Activated CD4-positive, alpha-beta T cell treated with anti-CD3 and anti-CD28 coated beads, Interleukin-2, amount 50 U/mL, for 48 hours (primary cell): Measurements from ENCODE around the gene TTLL5.
"Not testable (repeated sequence)": the region's sequence is repeated elsewhere in the genome, so short reads cannot be mapped to it uniquely, and the experiment has no call there.

Source experiments
- DNase-seq, 2 experiments: peaks; one replicate each; pipeline ENCODE4 v3.0.0-alpha.2; 2020

TTLL5 gene

DNA sequence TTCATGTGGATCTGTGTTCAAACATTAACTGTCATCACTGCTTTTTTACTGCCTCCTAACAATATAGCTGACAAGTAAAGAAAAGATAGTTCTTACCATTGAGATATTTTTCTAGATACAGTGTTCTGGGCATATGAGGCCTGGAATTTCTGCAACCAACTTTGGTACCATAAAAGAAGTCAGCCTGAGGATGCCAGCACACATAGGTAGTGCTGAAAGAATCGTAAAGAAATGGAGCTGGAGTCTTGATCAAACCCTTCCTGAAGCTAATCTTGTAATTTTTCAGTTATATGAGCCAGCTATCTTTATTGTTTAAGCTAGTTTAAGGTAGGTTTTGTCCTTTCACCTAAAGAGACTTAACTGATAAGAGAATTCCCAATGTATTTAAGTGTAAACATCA is 11.7 kb upstream of the TTLL5 start:
- no peak for DNase-seq

DNA sequence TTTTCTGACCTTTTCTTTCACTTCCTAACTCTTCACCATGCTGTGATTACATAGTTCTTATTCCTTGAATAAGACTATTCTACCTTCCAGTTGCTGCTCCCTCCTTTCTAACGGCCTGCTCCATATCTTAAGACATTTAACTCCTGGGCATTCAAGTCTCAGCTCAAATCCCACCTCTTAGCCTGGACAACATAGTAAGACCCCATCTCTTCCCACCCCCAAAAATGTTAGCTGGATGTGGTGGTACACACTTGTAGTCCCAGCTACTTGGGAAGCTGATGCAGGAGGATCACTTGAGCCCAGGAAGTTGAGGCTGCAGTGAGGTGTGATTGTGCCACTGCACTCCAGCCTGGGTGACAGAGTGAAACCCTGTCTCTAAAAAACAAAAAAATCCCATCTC is 11.3 kb upstream of the TTLL5 start:
- no peak for DNase-seq

DNA sequence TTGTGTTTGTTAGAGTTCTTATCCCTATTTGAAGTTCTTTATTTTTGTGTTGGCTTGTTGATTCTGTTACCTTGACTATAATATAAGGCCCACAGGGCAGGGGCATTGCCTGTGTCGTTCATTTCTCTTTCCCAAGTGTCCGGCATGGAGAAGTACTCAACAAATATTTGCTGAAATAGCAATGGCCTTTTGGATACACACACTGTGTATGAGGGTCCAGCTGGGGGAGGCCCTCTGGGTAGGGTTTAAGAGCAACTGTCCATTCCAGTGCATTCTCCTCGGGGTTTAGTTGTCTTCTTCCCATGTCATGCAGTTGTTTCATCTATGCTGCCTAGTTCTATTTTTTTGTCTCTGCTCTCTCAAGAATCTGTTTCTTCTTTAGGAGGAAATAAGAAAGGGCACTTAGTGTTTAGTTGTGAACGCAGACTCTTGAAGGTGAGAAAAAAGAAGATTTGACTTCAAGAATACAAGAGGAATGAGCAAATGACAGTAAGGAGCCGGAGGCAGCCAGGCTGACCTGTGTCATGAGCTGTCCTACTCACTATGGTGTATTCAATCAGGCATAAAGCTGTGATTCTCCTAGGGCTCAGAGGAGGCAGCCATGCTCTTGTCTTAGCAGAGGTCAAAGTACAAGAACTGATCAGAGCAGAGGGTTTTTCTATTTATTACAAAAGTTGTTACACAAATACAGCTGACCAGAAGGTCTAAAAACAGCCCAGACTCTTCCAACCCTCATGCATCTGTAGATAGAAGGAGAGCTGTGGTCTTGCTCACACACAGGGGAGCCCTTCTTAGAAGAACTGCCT is 10.6 kb upstream of the TTLL5 start:
- DNase-seq = no peak

DNA sequence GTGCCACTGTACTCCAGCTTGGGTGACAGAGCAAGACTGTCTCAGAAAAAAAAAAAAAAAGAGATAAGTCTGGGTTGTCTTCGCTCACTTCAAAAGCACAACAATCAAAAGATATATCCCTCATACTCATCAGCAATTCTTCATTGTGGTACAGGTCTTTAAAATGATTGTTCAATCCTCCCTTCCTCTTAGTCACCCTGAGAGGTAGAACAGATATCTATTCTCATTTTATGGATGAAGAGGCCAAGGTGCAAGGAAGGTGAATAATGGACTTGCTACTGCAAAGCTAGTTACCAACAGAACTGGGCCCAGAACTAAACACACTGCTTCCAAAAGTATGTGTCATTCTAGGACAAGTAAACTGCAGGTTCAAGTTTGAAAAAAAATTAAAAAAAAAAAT is 7.5 kb upstream of the TTLL5 start:
- no peak for DNase-seq

DNA sequence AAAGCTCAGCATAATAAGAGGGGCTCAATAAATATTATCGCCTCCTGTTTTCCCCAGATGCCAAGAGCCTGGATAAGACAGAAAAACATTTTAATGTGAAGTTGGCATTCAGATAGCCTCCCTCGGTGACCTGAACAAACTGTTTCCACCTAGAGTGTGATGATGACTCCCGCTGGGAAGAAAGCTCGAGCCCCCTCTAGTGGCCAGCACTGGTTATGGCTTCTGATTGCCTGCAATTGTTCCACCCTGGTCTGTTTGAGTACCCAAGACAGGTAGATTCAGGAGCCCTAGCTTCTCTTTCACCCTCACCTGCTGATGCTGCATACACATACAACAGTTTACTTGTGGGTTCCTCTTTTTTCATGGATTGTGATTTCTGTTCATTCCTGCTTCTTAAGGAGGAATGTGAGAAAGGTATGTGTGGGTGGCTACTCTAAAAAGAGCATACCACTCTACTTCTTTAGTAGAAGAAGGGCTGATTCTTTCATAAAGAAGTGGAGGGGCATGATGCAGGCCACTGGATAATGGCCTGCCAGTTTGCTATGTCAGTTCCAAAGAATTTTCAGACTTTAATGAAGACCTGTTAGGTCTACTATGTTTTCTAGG is 6.8 kb upstream of the TTLL5 start:
- peak; percentile 88 to 91 for DNase-seq

DNA sequence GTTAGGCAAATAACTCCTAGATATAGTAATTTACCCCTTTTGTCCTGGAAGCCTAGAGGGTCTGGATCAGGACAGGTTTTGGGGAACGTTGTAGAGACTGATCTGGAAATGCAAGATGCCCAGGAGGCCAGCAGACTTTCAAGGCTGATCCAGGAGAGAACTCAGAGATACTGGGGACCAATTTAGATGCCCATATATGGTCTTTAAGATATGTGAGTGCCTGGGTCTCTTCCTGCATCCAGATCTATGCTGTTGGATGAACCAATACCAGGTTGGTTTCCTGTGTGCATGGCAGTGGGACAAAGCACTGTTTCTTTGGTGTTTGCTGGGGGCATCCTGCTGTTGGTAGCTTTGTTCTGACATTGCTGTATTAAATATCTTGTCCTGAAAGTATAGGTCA is 5.8 kb upstream of the TTLL5 start:
- DNase-seq = no peak

DNA sequence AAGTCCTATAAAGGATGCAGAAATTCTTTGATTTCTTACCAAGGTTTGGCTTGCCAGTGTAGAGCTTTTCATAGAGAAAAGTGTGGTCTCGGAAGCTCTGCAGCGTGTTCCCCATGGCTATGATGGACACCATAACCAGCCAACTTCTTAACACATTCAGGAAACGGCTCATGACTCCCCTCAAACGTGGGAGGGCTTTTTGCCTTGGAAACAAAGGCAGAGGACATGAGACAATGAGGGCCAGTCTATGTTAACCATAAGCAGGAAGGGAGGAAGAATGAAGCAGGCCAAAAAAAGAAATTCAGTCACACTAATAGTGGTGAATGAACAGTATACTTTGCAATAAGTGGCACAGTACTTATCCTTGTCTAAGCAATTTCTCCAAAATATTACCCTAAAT is 3.7 kb upstream of the TTLL5 start:
- no peak for DNase-seq

DNA sequence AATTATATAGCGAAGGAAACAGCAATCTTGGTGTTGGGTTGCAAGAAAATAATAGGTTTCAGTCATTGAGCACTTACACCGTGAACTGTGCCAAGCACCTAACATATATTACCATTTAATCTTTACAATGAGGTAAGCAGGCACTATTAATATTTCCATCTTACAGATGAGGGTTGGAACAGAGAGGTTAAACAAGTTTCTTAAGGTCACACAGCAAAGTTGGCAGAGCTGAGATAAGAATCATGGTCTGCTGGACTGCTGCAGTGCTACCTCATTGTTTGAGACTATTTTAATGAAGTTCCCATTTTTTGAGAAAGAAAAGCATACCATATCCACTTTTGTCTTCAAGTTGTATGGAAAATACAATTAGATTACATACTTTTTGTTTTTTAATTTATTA is 2.1 kb upstream of the TTLL5 start:
- no peak for DNase-seq

DNA sequence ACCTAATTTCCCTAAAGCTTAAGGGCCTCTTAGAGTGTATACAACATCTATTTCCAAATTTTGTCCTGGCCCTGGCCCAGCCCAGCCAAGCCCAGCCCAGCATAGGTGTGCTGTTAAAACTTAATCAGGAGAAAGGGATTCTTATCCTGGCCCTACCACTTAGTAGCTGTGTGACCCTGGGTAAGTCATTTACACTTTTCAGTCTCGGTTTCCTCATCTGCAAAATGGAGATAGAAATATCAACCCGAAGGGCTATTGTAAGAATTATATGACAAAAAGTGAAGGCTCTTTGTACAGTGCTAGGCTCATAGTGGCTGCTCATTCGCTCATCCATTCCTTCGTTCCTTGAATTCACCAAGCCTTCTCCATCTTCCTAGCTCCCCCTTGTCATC is 812 bp upstream of the TTLL5 start:
- no peak for DNase-seq

DNA sequence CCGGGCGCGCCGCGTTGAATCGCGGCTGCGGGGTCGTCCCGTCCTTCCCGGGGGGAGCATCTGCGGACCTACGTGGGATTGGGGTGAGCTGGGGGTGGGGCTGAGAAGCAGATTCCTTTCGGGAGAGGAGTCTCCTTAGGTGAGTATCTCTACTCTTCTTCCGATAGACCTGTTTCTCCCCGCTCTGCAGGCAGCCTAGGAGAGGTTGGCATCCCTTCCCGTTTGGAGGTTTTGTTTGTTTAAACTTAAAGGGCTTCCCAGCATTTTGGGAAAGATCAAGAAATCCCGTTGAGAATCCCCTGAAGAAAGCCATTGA is 411 bp downstream of the TTLL5 start:
- no peak for DNase-seq

DNA sequence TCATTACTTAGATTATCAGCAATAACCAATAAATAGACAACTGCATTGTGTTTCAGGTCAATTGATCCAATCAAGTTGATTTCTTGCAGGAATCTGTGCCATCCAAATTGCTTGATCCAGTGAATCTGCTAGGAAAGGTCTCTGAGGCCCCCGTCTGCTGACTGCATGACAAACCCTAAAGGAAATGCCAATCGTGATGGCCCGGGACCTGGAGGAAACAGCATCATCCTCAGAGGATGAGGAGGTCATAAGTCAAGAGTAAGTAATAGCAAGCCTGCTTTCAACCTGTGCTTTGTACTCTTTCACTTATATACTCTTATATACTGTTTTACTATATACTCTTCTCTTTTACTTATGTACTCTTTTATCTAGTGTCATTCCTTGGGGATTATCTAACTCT is 1.9 kb downstream of the TTLL5 start:
- DNase-seq = no peak

DNA sequence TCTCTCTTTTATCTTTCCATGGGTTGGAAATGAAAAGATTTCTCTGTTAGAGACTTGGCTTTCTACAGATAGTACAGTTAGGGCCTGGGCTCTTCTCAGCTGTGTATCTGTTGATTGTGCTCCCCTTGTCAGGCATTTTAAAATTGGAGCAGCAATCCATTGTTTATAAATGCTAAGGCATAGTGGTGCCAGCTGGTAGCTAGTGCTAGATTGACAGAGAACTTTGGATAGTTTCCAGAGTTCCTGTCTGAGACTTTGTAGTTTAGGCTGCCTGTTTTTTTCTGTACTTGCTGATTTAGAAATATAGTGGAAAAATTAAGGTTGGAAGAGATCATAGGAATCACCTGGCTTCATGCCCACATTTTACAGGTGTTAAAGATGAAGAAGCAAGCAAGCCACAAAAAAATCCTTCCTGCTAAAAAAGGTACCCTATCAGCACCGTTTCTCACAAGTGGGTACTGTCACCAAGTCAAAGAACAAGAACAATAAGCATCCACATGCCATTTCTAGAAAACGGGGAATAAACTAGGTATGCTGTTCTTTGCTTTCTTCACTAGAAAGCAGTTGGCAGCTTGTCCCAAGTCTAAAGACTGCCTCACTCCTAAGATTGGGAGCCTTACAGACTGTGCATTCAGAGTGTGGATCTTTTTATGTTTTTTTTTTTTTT is 6.2 kb downstream of the TTLL5 start:
- no peak for DNase-seq

DNA sequence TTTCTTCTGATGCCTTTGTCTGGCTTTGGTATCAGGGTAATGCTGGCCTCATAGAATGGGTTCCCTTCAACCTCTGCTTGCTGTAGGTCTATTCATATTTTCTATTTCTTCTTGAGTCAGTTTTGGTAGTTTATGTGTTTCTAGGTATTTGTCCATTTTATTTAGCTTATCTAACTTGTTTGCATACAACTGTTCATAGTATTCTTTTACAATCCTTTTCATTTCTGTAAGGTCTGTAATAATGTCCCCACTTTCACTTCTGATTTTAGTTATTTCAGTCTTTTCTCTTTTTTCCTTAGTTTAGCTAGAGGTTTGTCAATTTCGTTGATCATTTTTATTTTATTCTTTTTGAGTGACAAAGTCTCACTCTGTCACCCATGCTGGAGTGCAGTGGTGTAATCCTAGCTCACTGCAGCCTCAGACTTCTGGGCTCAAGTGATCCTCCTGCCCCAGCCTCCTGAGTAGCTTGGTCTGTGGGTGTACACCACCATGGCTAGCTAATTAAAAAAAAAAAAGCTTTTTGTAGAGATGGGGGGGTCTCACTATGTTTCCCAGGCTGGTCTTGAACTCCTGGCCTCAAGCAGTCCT is 11.7 kb downstream of the TTLL5 start:
- no peak for DNase-seq

DNA sequence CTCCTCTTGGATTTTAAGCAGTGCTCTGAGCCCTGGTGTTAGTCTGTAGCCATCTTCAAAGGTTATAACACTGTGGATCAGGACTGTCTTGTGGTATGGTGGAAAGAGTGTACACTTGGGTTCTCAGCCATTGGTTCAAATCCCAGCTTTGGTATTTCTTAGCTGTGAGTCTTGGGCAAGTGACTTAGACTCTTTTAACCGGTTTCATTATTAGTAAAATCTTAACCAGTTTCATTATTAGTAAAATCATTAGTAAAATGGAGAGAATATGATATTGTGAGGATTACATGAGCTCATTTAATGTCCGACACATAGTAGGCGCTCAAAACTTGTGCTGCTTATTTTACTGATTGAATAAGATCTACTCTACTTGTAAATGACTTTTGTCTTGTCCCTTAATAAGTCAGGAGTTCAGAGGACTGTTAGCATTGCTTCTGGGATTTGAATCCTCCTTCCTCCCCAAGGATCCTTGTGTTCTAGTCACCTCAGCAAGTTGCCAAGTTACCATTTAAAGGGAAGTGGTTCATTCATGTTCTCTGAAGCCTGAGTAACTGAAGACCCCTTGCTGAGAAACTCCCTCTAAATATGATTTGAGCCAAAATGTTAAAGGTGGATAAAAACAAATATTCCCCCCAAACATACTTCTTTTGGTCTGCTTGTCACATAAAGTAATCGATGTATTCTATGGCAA is 12.4 kb downstream of the TTLL5 start:
- DNase-seq = no peak

DNA sequence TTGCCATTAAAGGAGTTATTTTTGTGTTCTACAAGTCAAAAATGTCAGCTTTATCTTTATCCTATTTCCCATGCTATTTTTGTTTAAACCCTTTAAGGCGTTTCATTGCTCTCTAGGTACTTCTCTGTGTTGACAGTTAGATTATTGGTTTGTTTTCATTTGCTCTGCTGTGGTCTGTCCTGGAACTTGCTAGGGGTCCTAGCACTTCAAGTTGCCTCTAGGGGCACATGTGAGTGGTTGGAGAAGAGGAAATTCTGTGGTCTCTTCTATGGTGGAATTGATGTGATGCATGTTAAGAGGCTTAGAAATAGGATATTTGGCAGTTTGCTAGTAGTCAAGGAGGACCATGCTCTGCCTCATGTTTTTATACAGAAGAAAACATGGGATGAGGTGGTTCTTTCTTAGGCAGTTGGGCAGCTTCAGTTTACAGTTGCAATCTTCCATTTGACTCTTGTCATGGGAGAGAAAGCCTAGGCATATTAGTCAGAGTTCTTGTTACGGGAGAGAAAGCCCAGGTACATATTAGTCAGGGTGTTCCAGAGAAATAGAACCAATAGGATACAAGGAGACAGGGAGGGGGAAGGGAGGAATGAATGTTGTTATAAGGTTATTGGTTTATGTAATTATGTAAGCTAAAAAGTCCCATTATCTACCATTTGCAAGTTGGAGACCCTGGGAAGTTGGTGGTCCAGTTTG is 14.4 kb downstream of the TTLL5 start:
- no peak for DNase-seq

DNA sequence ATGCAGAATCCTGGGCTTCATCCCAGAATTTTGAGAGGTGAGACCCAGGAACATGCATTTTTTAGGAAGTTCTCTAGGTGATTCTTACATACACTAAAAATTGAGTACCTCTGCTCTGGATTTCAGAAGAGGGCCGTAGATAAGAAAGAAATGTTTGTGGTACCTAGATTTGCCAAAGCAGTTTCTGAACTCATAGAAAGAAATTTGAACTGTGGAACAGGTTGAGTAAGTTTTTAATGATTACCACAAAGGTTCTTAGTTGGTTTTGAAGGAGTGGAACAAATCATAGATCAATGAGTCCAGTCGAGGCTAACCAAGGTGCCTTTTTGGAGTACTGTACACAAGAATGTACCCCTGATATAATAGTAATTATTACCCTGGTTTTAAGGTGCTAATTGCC is 24.9 kb downstream of the TTLL5 start:
- no peak for DNase-seq

DNA sequence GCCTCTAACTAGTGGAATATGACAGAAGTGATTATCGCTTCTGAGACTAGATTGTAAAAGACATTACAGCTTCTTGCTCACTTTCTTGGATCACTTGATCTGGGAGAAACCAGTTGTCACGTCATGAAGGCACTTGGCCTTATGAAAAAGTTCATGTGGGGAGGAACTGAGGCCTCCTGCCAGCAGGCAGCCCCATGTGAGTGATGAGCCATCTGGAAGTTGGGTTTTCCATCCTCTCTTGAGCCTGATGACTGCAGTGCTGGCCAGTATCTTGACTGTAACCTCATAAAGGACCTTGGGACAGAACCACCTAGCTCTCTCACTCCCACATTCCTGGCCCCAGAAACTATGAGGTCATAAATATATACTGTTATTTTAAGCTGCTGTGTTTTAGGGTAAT is 28.0 kb downstream of the TTLL5 start:
- no peak for DNase-seq

DNA sequence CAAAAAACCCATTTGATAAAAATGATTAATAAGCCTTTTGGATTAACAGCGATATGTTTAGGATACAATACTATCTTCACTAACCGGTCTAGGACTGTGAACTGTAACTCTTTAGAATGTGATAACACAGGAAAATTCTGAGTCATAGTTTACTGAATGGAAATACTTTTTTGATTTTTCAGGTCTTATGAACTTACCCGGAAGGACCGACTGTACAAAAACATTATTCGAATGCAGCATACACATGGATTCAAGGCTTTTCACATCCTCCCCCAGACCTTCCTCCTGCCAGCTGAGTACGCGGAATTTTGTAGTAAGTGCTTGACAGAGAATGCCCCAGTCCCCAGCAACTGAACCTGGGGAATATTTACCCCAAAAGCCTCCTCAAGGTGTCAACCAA is 29.0 kb downstream of the TTLL5 start:
- DNase-seq = no peak

DNA sequence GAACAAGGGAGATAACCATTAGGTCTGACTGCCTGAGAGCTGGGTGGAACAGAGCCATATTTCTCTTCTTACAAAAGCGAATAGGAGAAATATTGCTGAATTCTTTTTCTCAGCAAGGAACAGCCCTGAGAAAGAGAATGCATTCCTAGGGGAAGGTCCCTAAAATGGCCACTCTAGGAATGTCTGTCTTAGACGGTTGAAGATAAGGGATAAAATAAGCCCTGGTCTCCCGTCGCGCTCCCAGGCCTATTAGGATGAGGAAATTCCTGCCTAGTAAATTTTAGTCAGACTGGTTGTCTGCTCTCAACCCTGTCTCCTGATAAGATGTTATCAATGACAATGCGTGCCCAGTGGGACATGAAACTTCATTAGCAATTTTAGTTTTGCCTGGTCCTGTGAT is 34.0 kb downstream of the TTLL5 start:
- DNase-seq = not testable (repeated sequence)

DNA sequence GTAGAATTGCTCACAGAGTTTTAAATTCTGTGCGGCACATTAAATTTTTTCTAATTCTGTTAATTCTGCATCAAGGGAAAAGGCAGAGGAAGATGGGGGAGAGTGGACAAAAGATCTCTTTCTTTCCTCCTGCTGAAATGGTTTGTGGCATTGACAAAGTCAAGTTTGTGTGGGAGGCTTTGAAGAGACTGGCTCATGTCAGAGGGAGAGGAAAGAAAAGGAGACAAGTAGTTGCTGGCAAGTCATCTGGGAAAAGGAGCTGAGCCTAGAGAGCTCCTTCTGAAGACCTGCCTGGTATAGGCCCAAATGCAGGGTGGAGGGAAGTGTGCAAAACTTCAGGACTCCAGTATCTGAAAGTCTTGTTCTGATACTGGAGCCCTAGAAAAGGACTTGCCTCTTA is 36.3 kb downstream of the TTLL5 start:
- no peak for DNase-seq

DNA sequence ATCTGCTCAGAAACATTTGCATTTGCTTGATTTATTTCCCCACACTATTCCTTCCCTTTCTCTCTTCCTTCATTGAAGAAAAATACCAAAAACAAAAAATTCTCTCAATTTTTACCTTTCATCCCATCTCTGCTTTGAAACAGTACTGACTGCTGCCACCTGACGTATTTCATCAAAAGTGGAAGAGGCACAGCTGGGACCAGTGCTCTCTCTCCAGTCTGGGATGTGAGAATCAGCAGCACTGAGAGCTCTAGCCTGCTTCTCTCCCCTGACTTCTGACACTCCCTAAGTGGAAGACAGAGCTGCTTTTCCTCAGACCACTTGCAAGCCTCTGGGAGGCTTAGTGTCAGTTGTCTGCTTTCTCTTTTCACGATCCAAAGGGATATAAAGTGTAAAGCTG is 36.9 kb downstream of the TTLL5 start:
- no peak for DNase-seq

DNA sequence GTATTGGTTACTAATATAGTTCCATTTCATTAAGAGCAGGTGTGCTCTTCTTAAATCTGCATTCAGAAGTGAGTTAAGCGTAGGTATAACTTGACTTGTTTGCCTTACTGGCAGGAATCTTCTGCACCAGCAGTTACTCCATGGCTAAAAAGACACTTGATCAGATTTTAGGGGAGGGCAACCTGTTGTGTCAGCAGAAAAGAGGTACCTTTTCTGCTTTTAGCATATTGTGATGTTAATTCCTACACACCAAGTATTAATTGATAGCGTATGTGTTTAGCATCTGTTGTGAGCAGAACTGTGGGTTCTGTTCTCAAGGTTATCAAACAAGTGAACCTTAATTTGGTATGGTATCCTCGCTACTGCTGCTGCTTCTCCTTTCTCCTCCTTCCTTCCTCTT is 38.3 kb downstream of the TTLL5 start:
- DNase-seq = no peak

DNA sequence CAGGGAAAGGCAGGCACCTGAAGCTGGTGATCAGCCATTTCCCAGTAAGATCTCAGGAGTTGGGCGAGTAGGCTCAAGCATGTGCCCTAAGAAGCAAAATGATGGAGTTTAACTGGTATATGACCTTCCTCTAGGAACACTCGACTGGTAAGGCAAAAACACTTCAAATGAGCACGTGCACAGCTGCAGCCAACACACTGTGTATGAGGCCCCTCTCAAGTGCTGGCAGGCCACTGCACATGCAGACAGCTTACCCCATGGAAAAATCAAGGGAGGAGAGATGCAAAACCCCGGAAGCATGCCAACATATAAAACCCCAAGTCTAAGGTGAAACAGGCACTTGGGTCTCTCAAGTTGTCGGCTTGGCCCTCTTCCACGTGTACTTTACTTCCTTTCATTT is 39.2 kb downstream of the TTLL5 start:
- DNase-seq = no peak
